Measurements from ENCODE around the gene PLCD1.

DNA sequence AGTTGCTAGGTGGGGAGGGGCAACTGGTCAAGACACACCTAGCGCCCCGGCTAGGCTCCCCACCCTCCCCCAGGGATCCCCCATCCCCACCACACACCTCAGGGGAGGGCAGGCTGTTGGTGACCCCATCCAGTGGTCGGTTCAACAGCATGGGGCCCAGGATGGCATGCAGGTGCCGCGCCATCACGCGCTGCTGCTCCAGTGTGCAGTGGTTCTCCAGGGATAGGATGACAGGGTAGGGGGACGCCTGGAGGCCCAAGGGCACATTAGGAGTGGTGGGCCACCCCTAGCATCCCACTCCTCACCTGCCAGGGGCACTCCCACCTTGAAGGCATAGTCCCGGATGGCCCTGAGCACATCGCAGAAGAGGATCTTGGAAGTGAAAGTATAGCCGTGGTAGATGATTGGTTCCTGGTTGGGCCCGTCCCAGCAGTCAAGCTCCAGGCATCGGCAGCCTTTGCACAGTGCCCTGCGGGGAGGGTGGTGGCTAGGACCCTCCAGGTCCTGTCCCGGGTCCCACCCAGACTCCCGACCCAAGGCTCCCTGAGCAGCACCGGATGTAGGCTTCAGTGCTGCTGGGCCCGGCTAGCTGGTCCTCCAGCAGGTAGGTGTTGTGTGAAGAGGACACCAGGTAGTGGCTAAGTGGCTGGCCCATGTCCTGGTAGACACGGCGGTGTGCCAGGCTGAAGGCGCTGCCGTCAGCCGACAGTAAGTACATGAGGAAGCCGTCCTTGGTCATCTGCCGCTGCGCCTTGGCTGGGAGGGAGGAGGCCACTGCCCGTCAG is 19.4 kb downstream of the PLCD1 start:
- no peak for TF ChIP-seq CTCF (IDR thresholded peaks at IDR 0.05; ENCODE audit: control extremely low read depth in 1 of 3, insufficient read depth in 1 of 3, low read depth in 1 of 3, low read length in 3 of 3)
- no peak for TF ChIP-seq POLR2A (IDR thresholded peaks at IDR 0.05; ENCODE audit: control extremely low read depth in 1 of 2, low read depth in 2 of 2, low read length in 2 of 2)
- TF ChIP-seq SP1 (IDR thresholded peaks at IDR 0.05; ENCODE audit: low read depth, low read length): no peak
- no peak for TF ChIP-seq SP2 (IDR thresholded peaks at IDR 0.05; ENCODE audit: low read length)
- no peak for TF ChIP-seq GABPA (IDR thresholded peaks at IDR 0.05; ENCODE audit: borderline replicate concordance, insufficient read depth, low read length)
- TF ChIP-seq EP300 (IDR thresholded peaks at IDR 0.05; ENCODE audit: borderline replicate concordance in 1 of 2, low read depth in 2 of 2, low read length in 2 of 2): no peak
- no peak for TF ChIP-seq CBX8 (IDR thresholded peaks at IDR 0.05; ENCODE audit: borderline replicate concordance, low read depth, low read length)
- TF ChIP-seq POLR2AphosphoS5 (IDR thresholded peaks at IDR 0.05; ENCODE audit: low read depth, low read length): no peak; the same call in 1 of the 2 replicates
- no peak for TF ChIP-seq YY1 (IDR thresholded peaks at IDR 0.05; ENCODE audit: low read depth, low read length)
- TF ChIP-seq EZH2 (IDR thresholded peaks at IDR 0.05; ENCODE audit: low read depth, low read length, severe bottlenecking): no peak
- TF ChIP-seq FOSL1 (IDR thresholded peaks at IDR 0.05; ENCODE audit: insufficient read depth, low read depth, low read length): no peak
- TF ChIP-seq GTF2F1 (IDR thresholded peaks at IDR 0.05; ENCODE audit: borderline replicate concordance, low read depth, low read length): no peak
